Caco-2 (cell line): ENCODE measurements around the gene GGCT. TPM values are rescaled to one million over a fixed set of nuclear protein-coding genes. Genes with fewer than 3 reads are reported as not detected.

Experiments used
- BruUV-seq: library from RNA; stranded (reverse); fragments of 400-500 nt; replicated peaks from 2 replicates; lab custom pipeline; 2021; lab: Mats Ljungman, UMichigan
- CTCF ChIA-PET: fragments of 300-600 bp; sonication (Branson Sonifier 250); formaldehyde crosslinking; loops from one replicate; lab custom pipeline; 2022; ENCODE audit warnings: antibody characterized with exemption; lab: Charles Lee
- POLR2A ChIA-PET: fragments of 300-600 bp; sonication (Branson Sonifier 250); formaldehyde crosslinking; loops from one replicate; lab custom pipeline; 2022; ENCODE audit warnings: antibody characterized with exemption; lab: Charles Lee
- DNase-seq, 2 experiments: peaks; one replicate each; pipeline versions ENCODE4 v3.0.0 to v3.0.0-alpha.2; 2020 to 2022
- H3K27me3 ChIP-seq: replicated peaks from 2 replicates; pipeline ENCODE4 v1.6.0; 2011; ENCODE audit warnings: low read length; ENCODE audit not compliant: control insufficient read depth, insufficient read depth
- H3K36me3 ChIP-seq: 2 replicates; pipeline ENCODE4 v1.5.1; 2011; ENCODE audit warnings: low read length; ENCODE audit not compliant: control insufficient read depth, insufficient read depth
- H3K4me1 ChIP-seq: fragments of 250-450 bp; sonication (Bioruptor Pico); 2 replicates; pipeline ENCODE4 v1.5.1; 2020; ENCODE audit warnings: mild to moderate bottlenecking
- H3K4me3 ChIP-seq: 2 replicates; pipeline ENCODE4 v1.5.1; 2011; ENCODE audit warnings: low read depth, mild to moderate bottlenecking, control low read depth, low read length
- H3K9me3 ChIP-seq: fragments of 250-450 bp; sonication (Bioruptor Pico); 2 replicates; pipeline ENCODE4 v1.5.1; 2020; ENCODE audit warnings: mild to moderate bottlenecking, moderate library complexity
- H3K27ac Mint-ChIP-seq: one replicate; pipeline ENCODE4 v1.8.0; 2022; ENCODE audit warnings: mixed read lengths; ENCODE audit not compliant: unreplicated experiment
- H3K27me3 Mint-ChIP-seq: one replicate; pipeline ENCODE4 v1.8.0; 2022; ENCODE audit warnings: mixed read lengths; ENCODE audit not compliant: insufficient read depth, unreplicated experiment
- H3K36me3 Mint-ChIP-seq: one replicate; pipeline ENCODE4 v1.8.0; 2022; ENCODE audit warnings: mild to moderate bottlenecking, mixed read lengths; ENCODE audit not compliant: insufficient read depth, unreplicated experiment
- H3K4me1 Mint-ChIP-seq: one replicate; pipeline ENCODE4 v1.8.0; 2022; ENCODE audit warnings: low read depth, mixed read lengths; ENCODE audit not compliant: unreplicated experiment
- H3K4me3 Mint-ChIP-seq: one replicate; pipeline ENCODE4 v1.8.0; 2022; ENCODE audit warnings: mild to moderate bottlenecking, moderate library complexity, mixed read lengths; ENCODE audit not compliant: unreplicated experiment
- H3K9me3 Mint-ChIP-seq: one replicate; pipeline ENCODE4 v1.8.0; 2022; ENCODE audit warnings: mixed read lengths; ENCODE audit not compliant: unreplicated experiment
- CTCF ChIP-seq, 2 experiments: fragments of 200-600 bp in 1 of 2; IDR thresholded peaks; 1 replicate in 1 of 2; 2 replicates in 1 of 2; pipeline versions ENCODE4 v1.5.1 to v1.8.0; 2011 to 2022; ENCODE audit warnings: antibody characterized with exemption in 1 of 2, control low read depth in 1 of 2, inconsistent platforms in 1 of 2, low read depth in 1 of 2, low read length in 1 of 2, mild to moderate bottlenecking in 1 of 2, moderate library complexity in 1 of 2; ENCODE audit not compliant: insufficient read depth in 1 of 2, severe bottlenecking in 1 of 2, unreplicated experiment in 1 of 2
- intact Hi-C: fragments of 100-400 bp; cut with micrococcal nuclease; formaldehyde crosslinking; loops from one replicate; pipeline ENCODE4 v1.10.0; 2022; ENCODE audit not compliant: unreplicated experiment
- total RNA-seq: library from RNA; stranded (reverse); gene quantifications from 2 replicates; pipeline ENCODE4 v1.2.3, GENCODE V29; 2022

GGCT gene
- total RNA-seq, 1 experiment from 2014 or later: 75.2 TPM

- Histone ChIP-seq H3K36me3 (no peaks in the 10 kb centered on the region), H3K4me3 (no peak overlapping the region), H3K27me3 (no peaks in the 10 kb centered on the region), H3K4me1 (0 out of 2 replicates have a peak, but pooled peaks cover 10% of the 10 kb centered on the region), H3K9me3 (no peaks in the 10 kb centered on the region)
- BruUV-seq: no TSS peak
- no peaks in the 10 kb centered on the region for H3K36me3 Mint-ChIP-seq
- no peak for TF ChIP-seq CTCF (IDR thresholded peaks at IDR 0.05; ENCODE audit: insufficient read depth in 1 of 2, low read depth in 1 of 2, low read length in 1 of 2, severe bottlenecking in 1 of 2, unreplicated experiment in 1 of 2)
- H3K27ac Mint-ChIP-seq: no peak overlapping the region
- no peaks in the 10 kb centered on the region for H3K27me3 Mint-ChIP-seq
- intact Hi-C loops: loop anchor here (10.0 kb wide), 2 partner anchors 80 to 190 kb away; partner anchors contain the start of gene ZNRF2
- DNase-seq: no peak
- ChIA-PET CTCF (no interaction called here), POLR2A (no interaction called here)
- no peaks in the 10 kb centered on the region for H3K9me3 Mint-ChIP-seq
- H3K4me1 Mint-ChIP-seq: peaks cover 15% of the 10 kb centered on the region
- H3K4me3 Mint-ChIP-seq: no peak overlapping the region
Measured at GRCh38 chr7:30474485-30474884, 30.1 kb downstream of the GGCT start.

GRCh38 chr7:30473903-30474302 lies 30.7 kb downstream of the GGCT start:
- Histone ChIP-seq H3K4me1 (0 out of 2 replicates have a peak, but pooled peaks cover 10% of the 10 kb centered on the region), H3K36me3 (no peaks in the 10 kb centered on the region), H3K27me3 (no peaks in the 10 kb centered on the region), H3K9me3 (no peaks in the 10 kb centered on the region), H3K4me3 (no peak overlapping the region)
- H3K27ac Mint-ChIP-seq: no peak overlapping the region
- no peak overlapping the region for H3K4me3 Mint-ChIP-seq
- intact Hi-C loops: loop anchor here (10.0 kb wide), 2 partner anchors 79 to 189 kb away; partner anchors contain the start of gene ZNRF2
- no peaks in the 10 kb centered on the region for H3K36me3 Mint-ChIP-seq
- H3K27me3 Mint-ChIP-seq: no peaks in the 10 kb centered on the region
- ChIA-PET CTCF (no interaction called here), POLR2A (no interaction called here)
- TF ChIP-seq CTCF (IDR thresholded peaks at IDR 0.05; ENCODE audit: insufficient read depth in 1 of 2, low read depth in 1 of 2, low read length in 1 of 2, severe bottlenecking in 1 of 2, unreplicated experiment in 1 of 2): no peak
- no peaks in the 10 kb centered on the region for H3K9me3 Mint-ChIP-seq
- DNase-seq: no peak
- peaks cover 15% of the 10 kb centered on the region for H3K4me1 Mint-ChIP-seq
- no TSS peak for BruUV-seq

GRCh38 chr7:30472784-30473775 lies 31.5 kb downstream of the GGCT start:
- Mint-ChIP-seq H3K27ac (no peak overlapping the region), H3K9me3 (no peaks in the 10 kb centered on the region), H3K27me3 (no peaks in the 10 kb centered on the region), H3K4me3 (no peak overlapping the region), H3K36me3 (no peaks in the 10 kb centered on the region), H3K4me1 (peaks cover 15% of the 10 kb centered on the region)
- DNase-seq: no peak
- CTCF ChIA-PET: no interaction called here
- Histone ChIP-seq H3K4me1 (0 out of 2 replicates have a peak, but pooled peaks cover 10% of the 10 kb centered on the region), H3K36me3 (no peaks in the 10 kb centered on the region), H3K4me3 (no peak overlapping the region), H3K9me3 (no peaks in the 10 kb centered on the region), H3K27me3 (no peaks in the 10 kb centered on the region)
- POLR2A ChIA-PET: no interaction called here
- no peak for TF ChIP-seq CTCF (IDR thresholded peaks at IDR 0.05; ENCODE audit: insufficient read depth in 1 of 2, low read depth in 1 of 2, low read length in 1 of 2, severe bottlenecking in 1 of 2, unreplicated experiment in 1 of 2)
- intact Hi-C loops: loop anchor here (10.0 kb wide), 2 partner anchors 78 to 188 kb away; partner anchors contain the start of gene ZNRF2
- no TSS peak for BruUV-seq
